Chondrocyte (in vitro differentiated cells): ENCODE measurements around the gene PCK1. TPM values are rescaled to one million over a fixed set of nuclear protein-coding genes. Genes with fewer than 3 reads are reported as not detected.

Experiments
- DNase-seq: peaks from one replicate; pipeline ENCODE4 v3.0.0; 2021; ENCODE audit warnings: mixed read lengths, low spot score
- H3K27ac Mint-ChIP-seq: one replicate; pipeline ENCODE4 v1.8.0; 2021; ENCODE audit warnings: mild to moderate bottlenecking, moderate library complexity, mixed read lengths; ENCODE audit not compliant: unreplicated experiment
- H3K27me3 Mint-ChIP-seq: 2 replicates; pipeline ENCODE4 v1.8.0; 2021; ENCODE audit warnings: low read depth, mixed read lengths
- H3K36me3 Mint-ChIP-seq: 2 replicates; pipeline ENCODE4 v1.8.0; 2021; ENCODE audit warnings: low read depth, mixed read lengths
- H3K4me1 Mint-ChIP-seq: 2 replicates; pipeline ENCODE4 v1.8.0; 2021; ENCODE audit warnings: low read depth, mild to moderate bottlenecking, mixed read lengths
- H3K4me3 Mint-ChIP-seq: one replicate; pipeline ENCODE4 v1.8.0; 2021; ENCODE audit warnings: mild to moderate bottlenecking, moderate library complexity, mixed read lengths; ENCODE audit not compliant: unreplicated experiment
- H3K9me3 Mint-ChIP-seq: 2 replicates; pipeline ENCODE4 v1.8.0; 2021; ENCODE audit warnings: low read depth, mixed read lengths
- total RNA-seq: library from RNA; stranded (reverse); gene quantifications from 3 replicates; pipeline ENCODE4 v1.2.1, GENCODE V29; 2021
- TF ChIP-seq, protein P1 (sequence below): fragments of 200-600 bp; sonication (generic); IDR thresholded peaks from 2 replicates; pipeline ENCODE4 v1.5.0; 2021; ENCODE audit warnings: antibody characterized with exemption, mild to moderate bottlenecking, moderate library complexity

PCK1 gene
- total RNA-seq, 1 donor from 2014 or later: not detected

DNA sequence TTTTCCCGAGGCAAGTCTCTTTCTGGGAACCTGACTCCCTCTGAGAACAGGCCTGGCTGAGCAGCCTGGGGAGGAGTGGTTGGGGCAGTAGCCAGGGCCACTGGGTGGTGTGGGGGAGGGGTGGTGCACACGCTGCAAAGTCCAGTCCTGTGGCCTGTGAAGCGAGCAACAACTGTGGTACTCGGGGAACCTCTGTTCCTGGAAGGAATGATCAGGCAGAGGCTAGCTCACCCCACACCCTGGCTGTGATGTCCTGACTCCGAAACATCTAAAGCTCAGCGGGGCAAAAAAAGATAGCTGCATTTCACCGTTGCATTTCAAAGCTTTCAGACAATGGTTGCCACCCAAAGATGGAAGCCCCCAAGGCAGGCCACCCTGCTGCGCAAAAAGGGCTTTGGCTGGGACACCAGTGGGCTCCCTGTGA, 25.5 kb downstream of the PCK1 start:
- Mint-ChIP-seq H3K27ac (no peak overlapping the region), H3K4me1 (peaks cover 19% of the 10 kb centered on the region), H3K9me3 (peaks cover 2% of the 10 kb centered on the region), H3K4me3 (no peak overlapping the region), H3K27me3 (peaks cover 4% of the 10 kb centered on the region), H3K36me3 (no peaks in the 10 kb centered on the region)
- TF ChIP-seq, protein P1, sequence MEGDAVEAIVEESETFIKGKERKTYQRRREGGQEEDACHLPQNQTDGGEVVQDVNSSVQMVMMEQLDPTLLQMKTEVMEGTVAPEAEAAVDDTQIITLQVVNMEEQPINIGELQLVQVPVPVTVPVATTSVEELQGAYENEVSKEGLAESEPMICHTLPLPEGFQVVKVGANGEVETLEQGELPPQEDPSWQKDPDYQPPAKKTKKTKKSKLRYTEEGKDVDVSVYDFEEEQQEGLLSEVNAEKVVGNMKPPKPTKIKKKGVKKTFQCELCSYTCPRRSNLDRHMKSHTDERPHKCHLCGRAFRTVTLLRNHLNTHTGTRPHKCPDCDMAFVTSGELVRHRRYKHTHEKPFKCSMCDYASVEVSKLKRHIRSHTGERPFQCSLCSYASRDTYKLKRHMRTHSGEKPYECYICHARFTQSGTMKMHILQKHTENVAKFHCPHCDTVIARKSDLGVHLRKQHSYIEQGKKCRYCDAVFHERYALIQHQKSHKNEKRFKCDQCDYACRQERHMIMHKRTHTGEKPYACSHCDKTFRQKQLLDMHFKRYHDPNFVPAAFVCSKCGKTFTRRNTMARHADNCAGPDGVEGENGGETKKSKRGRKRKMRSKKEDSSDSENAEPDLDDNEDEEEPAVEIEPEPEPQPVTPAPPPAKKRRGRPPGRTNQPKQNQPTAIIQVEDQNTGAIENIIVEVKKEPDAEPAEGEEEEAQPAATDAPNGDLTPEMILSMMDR: no peak
- DNase-seq: peak; percentile 49

DNA sequence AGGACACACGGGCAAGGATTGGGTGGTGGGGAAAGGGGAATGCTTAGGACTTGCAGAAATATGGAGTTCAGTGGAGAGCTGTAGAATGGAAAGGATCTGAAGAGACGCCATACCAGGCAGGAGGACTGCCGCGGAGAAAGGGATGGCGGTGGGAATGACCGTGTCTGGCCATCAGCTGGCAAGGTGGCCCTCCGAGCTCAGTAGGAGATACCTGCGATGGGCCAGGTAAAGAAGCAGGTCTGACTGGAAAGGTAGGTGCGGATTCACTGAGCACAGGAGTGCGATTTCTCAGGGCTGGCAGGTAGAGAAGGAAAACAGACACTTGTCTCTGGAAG, 26.0 kb downstream of the PCK1 start:
- peak; percentile 49 for DNase-seq
- Mint-ChIP-seq H3K4me3 (no peak overlapping the region), H3K36me3 (no peaks in the 10 kb centered on the region), H3K9me3 (peaks cover 2% of the 10 kb centered on the region), H3K27me3 (peaks cover 4% of the 10 kb centered on the region), H3K27ac (no peak overlapping the region), H3K4me1 (peaks cover 17% of the 10 kb centered on the region)
- TF ChIP-seq, protein P1: no peak

DNA sequence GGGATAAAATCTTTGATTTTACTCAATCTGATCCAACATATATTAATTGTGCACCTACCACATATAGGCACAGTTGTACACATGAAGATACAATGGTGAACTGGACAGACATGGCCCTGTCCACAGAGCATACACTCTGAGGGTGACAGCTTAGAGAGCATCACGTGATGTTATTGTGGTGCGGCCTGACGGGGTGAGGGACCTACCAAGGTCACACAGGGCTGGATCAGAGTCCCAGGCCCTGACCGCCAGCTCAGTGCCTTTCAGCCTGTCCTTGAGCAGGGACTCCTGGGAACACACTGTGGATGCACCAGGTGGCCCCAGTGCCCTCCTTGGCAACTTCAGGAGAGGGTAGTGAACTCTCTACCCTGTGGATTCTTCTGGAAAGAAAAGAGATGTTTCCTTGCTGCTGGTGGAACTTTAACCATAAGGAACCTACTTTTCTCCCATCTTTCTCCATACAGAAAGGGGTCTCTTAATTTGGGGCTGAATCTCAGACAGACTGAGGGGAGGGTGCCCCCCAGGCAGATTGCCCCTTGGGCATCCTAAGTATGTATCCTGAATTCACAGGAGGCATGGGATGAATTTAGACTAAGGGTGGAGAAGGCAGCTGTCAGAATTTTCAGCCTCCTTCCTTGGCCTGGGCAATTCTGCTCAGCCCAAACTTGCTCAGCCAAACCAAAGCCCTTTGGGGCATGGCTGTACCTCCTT, 26.5 kb downstream of the PCK1 start:
- Mint-ChIP-seq H3K9me3 (peaks cover 2% of the 10 kb centered on the region), H3K36me3 (no peaks in the 10 kb centered on the region), H3K4me1 (peaks cover 12% of the 10 kb centered on the region), H3K27ac (no peak overlapping the region), H3K27me3 (peaks cover 2% of the 10 kb centered on the region), H3K4me3 (no peak overlapping the region)
- TF ChIP-seq, protein P1: no peak
- DNase-seq: peak; percentile 68

DNA sequence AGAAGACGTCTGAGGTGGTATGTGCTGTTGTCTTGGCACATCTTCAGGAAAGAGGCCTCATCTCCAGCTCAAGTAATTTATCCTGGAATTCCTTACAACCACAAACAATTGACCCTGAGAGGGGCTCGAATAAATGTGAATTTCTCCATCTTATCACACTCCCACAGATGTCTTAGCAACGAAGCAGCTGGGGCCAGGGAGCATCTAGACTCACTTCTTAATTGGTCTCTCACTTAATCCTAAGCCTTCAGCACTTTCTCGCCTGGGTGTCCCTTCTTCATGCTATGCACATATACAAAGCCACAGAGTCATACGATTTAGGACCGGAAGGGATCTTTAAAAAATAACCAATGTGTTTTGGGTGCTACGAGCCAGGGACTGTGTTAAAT, 27.1 kb downstream of the PCK1 start:
- peaks cover 2% of the 10 kb centered on the region for H3K27me3 Mint-ChIP-seq
- no peak for DNase-seq
- no peak overlapping the region for H3K27ac Mint-ChIP-seq
- TF ChIP-seq, protein P1: no peak
- peaks cover 6% of the 10 kb centered on the region for H3K4me1 Mint-ChIP-seq
- no peaks in the 10 kb centered on the region for H3K36me3 Mint-ChIP-seq
- H3K4me3 Mint-ChIP-seq: no peak overlapping the region
- peaks cover 2% of the 10 kb centered on the region for H3K9me3 Mint-ChIP-seq

DNA sequence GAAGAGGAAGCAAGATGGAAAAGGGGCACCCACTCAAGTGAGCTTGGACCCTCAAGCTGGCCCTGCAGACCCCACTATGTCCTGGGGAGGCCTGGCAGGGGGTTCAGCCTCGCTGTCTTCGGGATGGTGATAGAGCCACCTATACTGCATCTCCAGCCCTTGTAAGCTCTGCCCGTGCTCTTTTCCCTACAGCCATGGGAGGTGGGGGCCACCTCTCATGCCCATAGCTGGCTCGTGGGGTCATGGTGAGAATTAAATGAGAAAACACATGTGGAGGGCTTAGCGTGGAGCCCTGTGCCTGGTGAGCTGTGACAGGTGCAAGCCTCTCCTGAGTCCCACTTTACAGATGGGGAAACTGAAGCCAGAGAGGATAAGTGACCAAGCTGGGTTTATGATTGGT, 27.7 kb downstream of the PCK1 start:
- Mint-ChIP-seq H3K27ac (no peak overlapping the region), H3K27me3 (peaks cover 2% of the 10 kb centered on the region), H3K9me3 (peaks cover 2% of the 10 kb centered on the region), H3K36me3 (no peaks in the 10 kb centered on the region), H3K4me1 (peaks cover 1% of the 10 kb centered on the region), H3K4me3 (no peak overlapping the region)
- TF ChIP-seq, protein P1: no peak
- no peak for DNase-seq
